GM23338 (cell line): ENCODE data around the gene WNT10A. TPM values are rescaled to one million over a fixed set of nuclear protein-coding genes. Genes with fewer than 3 reads are reported as not detected.

Source experiments
- ATAC-seq: fragments of 200-7000 bp; cut with Tn5 transposase; 3 replicates; pipeline ENCODE4 v1.9.1; 2020
- DNase-seq: peaks from one replicate; pipeline ENCODE4 v3.0.0-alpha.2; 2015; ENCODE audit warnings: low spot score
- H2AFZ ChIP-seq: fragments of 200-600 bp; sonication (generic); 2 replicates; pipeline ENCODE4 v1.8.0; 2016; ENCODE audit warnings: antibody characterized with exemption, mild to moderate bottlenecking, moderate library complexity
- H3F3A ChIP-seq: fragments of 200-600 bp; sonication (generic); replicated peaks from 2 replicates; pipeline ENCODE4 v1.8.0; 2017; ENCODE audit warnings: antibody characterized with exemption, mixed run types, low read depth
- H3K27ac ChIP-seq: fragments of 200-600 bp; sonication (generic); 2 replicates; pipeline ENCODE4 v1.6.1; 2016; ENCODE audit warnings: low read depth
- H3K27me3 ChIP-seq: fragments of 200-600 bp; sonication (generic); 2 replicates; pipeline ENCODE4 v1.8.0; 2016; ENCODE audit warnings: mild to moderate bottlenecking, mixed run types, moderate library complexity; ENCODE audit not compliant: insufficient read depth
- H3K36me3 ChIP-seq: fragments of 200-600 bp; sonication (generic); 2 replicates; pipeline ENCODE4 v1.8.0; 2016; ENCODE audit warnings: mild to moderate bottlenecking; ENCODE audit not compliant: insufficient read depth
- H3K4me1 ChIP-seq: fragments of 200-600 bp; sonication (generic); 2 replicates; pipeline ENCODE4 v1.8.0; 2016; ENCODE audit warnings: mild to moderate bottlenecking, moderate library complexity; ENCODE audit not compliant: insufficient read depth
- H3K4me2 ChIP-seq: fragments of 200-600 bp; sonication (generic); 2 replicates; pipeline ENCODE4 v1.7.1; 2017; ENCODE audit warnings: mixed run types
- H3K4me3 ChIP-seq: fragments of 200-600 bp; sonication (generic); 2 replicates; pipeline ENCODE4 v1.6.1; 2016; ENCODE audit warnings: mixed run types
- H3K79me2 ChIP-seq: fragments of 200-600 bp; sonication (generic); replicated peaks from 2 replicates; pipeline ENCODE4 v1.8.0; 2017; ENCODE audit warnings: mild to moderate bottlenecking; ENCODE audit not compliant: insufficient read depth
- H3K9me2 ChIP-seq: fragments of 200-600 bp; sonication (generic); 2 replicates; pipeline ENCODE4 v1.8.0; 2017; ENCODE audit not compliant: insufficient read depth
- H4K20me1 ChIP-seq: fragments of 200-600 bp; sonication (generic); replicated peaks from 2 replicates; pipeline ENCODE4 v1.8.0; 2017; ENCODE audit warnings: mild to moderate bottlenecking; ENCODE audit not compliant: insufficient read depth
- H3K27ac Mint-ChIP-seq: 2 replicates; pipeline ENCODE4 v1.8.0; 2020; ENCODE audit warnings: inconsistent platforms, mild to moderate bottlenecking, moderate library complexity, mixed read lengths
- H3K27me3 Mint-ChIP-seq: 3 replicates; pipeline ENCODE4 v1.8.0; 2022; ENCODE audit warnings: low read depth, mild to moderate bottlenecking, moderate library complexity, mixed read lengths, inconsistent platforms; ENCODE audit not compliant: insufficient read depth, poor library complexity
- H3K36me3 Mint-ChIP-seq: 3 replicates; pipeline ENCODE4 v1.8.0; 2021; ENCODE audit warnings: low read depth, mild to moderate bottlenecking, inconsistent platforms, moderate library complexity, mixed read lengths
- H3K4me1 Mint-ChIP-seq: 3 replicates; pipeline ENCODE4 v1.8.0; 2020; ENCODE audit warnings: mild to moderate bottlenecking, inconsistent platforms, mixed read lengths
- H3K4me3 Mint-ChIP-seq: 3 replicates; pipeline ENCODE4 v1.8.0; 2021; ENCODE audit warnings: moderate library complexity, mild to moderate bottlenecking, inconsistent platforms, mixed read lengths
- H3K9me3 Mint-ChIP-seq: 3 replicates; pipeline ENCODE4 v1.8.0; 2020; ENCODE audit warnings: moderate library complexity, mild to moderate bottlenecking, inconsistent platforms, mixed read lengths
- EZH2 ChIP-seq: fragments of 200-600 bp; sonication (generic); IDR thresholded peaks from one replicate; pipeline ENCODE4 v1.8.0; 2017; ENCODE audit warnings: antibody characterized with exemption, mild to moderate bottlenecking, low read depth; ENCODE audit not compliant: unreplicated experiment
- JUNB ChIP-seq: IDR thresholded peaks from one replicate; pipeline ENCODE4 v1.6.1; 2016; ENCODE audit warnings: antibody characterized with exemption; ENCODE audit not compliant: unreplicated experiment
- POLR2AphosphoS5 ChIP-seq: IDR thresholded peaks from 2 replicates; pipeline ENCODE4 v1.6.1; 2016; ENCODE audit warnings: antibody characterized with exemption, low read depth
- REST ChIP-seq: IDR thresholded peaks from one replicate; pipeline ENCODE4 v1.6.1; 2018; ENCODE audit warnings: antibody characterized with exemption; ENCODE audit not compliant: unreplicated experiment
- STAT1 ChIP-seq: IDR thresholded peaks from one replicate; pipeline ENCODE4 v1.6.1; 2016; ENCODE audit warnings: antibody characterized with exemption; ENCODE audit not compliant: unreplicated experiment
- ZNF331 ChIP-seq: fragments of 250-450 bp; sonication (Bioruptor Pico); IDR thresholded peaks from 2 replicates; pipeline ENCODE4 v1.5.0; 2020; ENCODE audit warnings: low read depth, mild to moderate bottlenecking, moderate library complexity
- polyA plus RNA-seq: library from polyadenylated mRNA; unstranded; fragments of >200 nt; fragmentation: Nextera tagmentation; extraction: Ambion mirVana; gene quantifications from 2 replicates; pipeline ENCODE4 v1.2.1, GENCODE V29; 2016
- total RNA-seq: library from RNA; depleted of rRNA; stranded (reverse); fragments of >200 nt; shearing (Covaris generic); gene quantifications from 2 replicates; pipeline ENCODE4 v1.2.3, GENCODE V29; 2014
- TF ChIP-seq, protein P1 (sequence below): fragments of 250-450 bp; sonication (Bioruptor Pico); IDR thresholded peaks from 2 replicates; pipeline ENCODE4 v1.5.0; 2020; ENCODE audit warnings: mild to moderate bottlenecking, moderate library complexity

Gene WNT10A
- total and polyA plus RNA-seq, 2 experiments from 2014 or later, result not detected

DNA sequence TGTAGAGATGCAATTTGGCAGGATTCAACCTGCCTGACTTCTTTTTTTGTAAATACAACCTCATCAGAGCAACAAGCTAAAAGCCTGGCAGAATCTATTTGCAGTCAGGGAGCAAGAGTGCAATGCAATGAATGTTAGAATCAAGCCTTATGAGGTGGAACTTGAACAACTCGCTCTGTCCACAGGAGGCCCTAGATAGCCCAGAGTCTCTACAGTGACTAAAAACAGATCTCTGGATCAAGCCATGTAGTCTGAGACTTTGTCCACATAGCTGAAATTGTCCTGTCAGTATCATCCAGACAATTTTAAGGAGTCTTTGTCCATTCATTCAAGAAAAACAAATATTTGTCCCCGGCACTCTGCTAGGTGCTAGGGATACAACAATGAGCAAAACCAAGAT is 46.8 kb downstream of the WNT10A start (continued):
- TF ChIP-seq REST (no peak), ZNF331 (CRISPR knock-in tag) (no peak), EZH2 (no peak), JUNB (no peak)
- TF ChIP-seq, protein P1, sequence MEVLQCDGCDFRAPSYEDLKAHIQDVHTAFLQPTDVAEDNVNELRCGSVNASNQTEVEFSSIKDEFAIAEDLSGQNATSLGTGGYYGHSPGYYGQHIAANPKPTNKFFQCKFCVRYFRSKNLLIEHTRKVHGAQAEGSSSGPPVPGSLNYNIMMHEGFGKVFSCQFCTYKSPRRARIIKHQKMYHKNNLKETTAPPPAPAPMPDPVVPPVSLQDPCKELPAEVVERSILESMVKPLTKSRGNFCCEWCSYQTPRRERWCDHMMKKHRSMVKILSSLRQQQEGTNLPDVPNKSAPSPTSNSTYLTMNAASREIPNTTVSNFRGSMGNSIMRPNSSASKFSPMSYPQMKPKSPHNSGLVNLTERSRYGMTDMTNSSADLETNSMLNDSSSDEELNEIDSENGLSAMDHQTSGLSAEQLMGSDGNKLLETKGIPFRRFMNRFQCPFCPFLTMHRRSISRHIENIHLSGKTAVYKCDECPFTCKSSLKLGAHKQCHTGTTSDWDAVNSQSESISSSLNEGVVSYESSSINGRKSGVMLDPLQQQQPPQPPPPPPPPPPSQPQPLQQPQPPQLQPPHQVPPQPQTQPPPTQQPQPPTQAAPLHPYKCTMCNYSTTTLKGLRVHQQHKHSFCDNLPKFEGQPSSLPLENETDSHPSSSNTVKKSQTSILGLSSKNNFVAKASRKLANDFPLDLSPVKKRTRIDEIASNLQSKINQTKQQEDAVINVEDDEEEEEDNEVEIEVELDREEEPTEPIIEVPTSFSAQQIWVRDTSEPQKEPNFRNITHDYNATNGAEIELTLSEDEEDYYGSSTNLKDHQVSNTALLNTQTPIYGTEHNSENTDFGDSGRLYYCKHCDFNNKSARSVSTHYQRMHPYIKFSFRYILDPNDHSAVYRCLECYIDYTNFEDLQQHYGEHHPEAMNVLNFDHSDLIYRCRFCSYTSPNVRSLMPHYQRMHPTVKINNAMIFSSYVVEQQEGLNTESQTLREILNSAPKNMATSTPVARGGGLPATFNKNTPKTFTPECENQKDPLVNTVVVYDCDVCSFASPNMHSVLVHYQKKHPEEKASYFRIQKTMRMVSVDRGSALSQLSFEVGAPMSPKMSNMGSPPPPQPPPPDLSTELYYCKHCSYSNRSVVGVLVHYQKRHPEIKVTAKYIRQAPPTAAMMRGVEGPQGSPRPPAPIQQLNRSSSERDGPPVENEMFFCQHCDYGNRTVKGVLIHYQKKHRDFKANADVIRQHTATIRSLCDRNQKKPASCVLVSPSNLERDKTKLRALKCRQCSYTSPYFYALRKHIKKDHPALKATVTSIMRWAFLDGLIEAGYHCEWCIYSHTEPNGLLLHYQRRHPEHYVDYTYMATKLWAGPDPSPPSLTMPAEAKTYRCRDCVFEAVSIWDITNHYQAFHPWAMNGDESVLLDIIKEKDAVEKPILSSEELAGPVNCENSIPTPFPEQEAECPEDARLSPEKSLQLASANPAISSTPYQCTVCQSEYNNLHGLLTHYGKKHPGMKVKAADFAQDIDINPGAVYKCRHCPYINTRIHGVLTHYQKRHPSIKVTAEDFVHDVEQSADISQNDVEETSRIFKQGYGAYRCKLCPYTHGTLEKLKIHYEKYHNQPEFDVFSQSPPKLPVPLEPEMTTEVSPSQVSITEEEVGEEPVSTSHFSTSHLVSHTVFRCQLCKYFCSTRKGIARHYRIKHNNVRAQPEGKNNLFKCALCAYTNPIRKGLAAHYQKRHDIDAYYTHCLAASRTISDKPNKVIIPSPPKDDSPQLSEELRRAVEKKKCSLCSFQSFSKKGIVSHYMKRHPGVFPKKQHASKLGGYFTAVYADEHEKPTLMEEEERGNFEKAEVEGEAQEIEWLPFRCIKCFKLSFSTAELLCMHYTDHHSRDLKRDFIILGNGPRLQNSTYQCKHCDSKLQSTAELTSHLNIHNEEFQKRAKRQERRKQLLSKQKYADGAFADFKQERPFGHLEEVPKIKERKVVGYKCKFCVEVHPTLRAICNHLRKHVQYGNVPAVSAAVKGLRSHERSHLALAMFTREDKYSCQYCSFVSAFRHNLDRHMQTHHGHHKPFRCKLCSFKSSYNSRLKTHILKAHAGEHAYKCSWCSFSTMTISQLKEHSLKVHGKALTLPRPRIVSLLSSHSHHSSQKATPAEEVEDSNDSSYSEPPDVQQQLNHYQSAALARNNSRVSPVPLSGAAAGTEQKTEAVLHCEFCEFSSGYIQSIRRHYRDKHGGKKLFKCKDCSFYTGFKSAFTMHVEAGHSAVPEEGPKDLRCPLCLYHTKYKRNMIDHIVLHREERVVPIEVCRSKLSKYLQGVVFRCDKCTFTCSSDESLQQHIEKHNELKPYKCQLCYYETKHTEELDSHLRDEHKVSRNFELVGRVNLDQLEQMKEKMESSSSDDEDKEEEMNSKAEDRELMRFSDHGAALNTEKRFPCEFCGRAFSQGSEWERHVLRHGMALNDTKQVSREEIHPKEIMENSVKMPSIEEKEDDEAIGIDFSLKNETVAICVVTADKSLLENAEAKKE, result no peak

DNA sequence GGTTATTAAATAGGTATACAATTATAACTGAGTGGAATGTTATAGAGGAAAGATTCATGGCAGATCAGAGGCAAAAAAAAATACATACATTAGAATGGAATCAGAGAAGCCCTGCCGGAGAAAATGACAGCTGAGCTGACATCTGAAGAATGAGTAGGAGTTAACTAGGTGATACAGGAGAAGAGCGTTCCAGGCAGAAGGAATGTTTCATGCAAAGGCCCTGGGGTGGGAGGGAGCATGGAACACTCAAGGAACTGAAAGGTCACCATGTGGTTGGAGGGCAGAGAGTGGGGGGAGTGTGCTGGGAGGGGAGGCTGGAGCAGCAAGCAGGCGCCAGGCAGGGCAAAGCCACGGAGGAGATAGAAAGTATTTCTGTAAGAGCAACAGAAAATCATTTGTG is 47.2 kb downstream of the WNT10A start:
- no peak overlapping the region for H2AFZ ChIP-seq
- H3K4me2 ChIP-seq, result no peak overlapping the region
- no peaks in the 10 kb centered on the region for H3K36me3 ChIP-seq
- H3K36me3 Mint-ChIP-seq, result peaks cover 33% of the 10 kb centered on the region
- DNase-seq (no peak), ATAC-seq (no peak)
- H3K4me1 ChIP-seq, result no peaks in the 10 kb centered on the region
- no peak overlapping the region for H3K27ac ChIP-seq
- H4K20me1 ChIP-seq, result no peaks in the 10 kb centered on the region
- H3K4me3 Mint-ChIP-seq, result no peak overlapping the region
- no peaks in the 10 kb centered on the region for H3K79me2 ChIP-seq
- H3K9me2 ChIP-seq, result 0 out of 2 replicates have a peak, but pooled peaks cover 4% of the 10 kb centered on the region
- peaks cover 4% of the 10 kb centered on the region; the same call in 1 of the 2 replicates for H3K27me3 ChIP-seq
- no peak overlapping the region for H3K27ac Mint-ChIP-seq
- H3K27me3 Mint-ChIP-seq, result peaks cover 8% of the 10 kb centered on the region
- no peaks in the 10 kb centered on the region; the same call in 2 of the 3 replicates for H3K4me1 Mint-ChIP-seq
- no peak overlapping the region for H3K4me3 ChIP-seq
- H3F3A ChIP-seq, result no peaks in the 10 kb centered on the region
- peaks cover 46% of the 10 kb centered on the region for H3K9me3 Mint-ChIP-seq
- TF ChIP-seq STAT1 (no peak), POLR2AphosphoS5 (no peak)
- TF ChIP-seq, protein P1, result no peak
